Skin epidermis (tissue), 12 donors: ENCODE data around the gene SNCAIP.

Experiments used
- H3K27ac ChIP-seq, 21 experiments: fragments of 200-600 bp; sonication (generic) in 11 of 21; one replicate each; pipeline ENCODE4 v1.5.0; 2020; ENCODE audit warnings: mild to moderate bottlenecking in 3 of 21, inconsistent platforms in 2 of 21, moderate library complexity in 2 of 21
- H3K4me3 ChIP-seq, 7 experiments: fragments of 200-600 bp; sonication (generic) in 2 of 7; one replicate each; pipeline ENCODE4 v1.5.0; 2020; ENCODE audit warnings: inconsistent platforms in 2 of 7, mild to moderate bottlenecking in 2 of 7, moderate library complexity in 1 of 7

SNCAIP gene

DNA sequence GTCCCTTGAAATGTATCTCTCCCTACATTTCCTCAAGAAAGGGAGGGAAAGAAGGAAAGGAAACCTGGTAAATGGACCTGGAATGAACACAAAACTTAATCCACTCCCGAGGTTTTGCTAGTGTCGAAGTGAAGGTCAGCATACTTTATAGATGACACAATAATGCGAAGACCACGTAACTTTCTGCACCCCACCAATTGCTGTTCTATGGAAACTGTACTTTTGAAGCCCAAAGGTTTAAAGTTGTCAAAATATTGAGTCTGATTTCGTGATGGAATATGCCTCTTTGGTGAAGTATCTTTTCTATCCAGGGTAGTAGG lies 103.7 kb downstream of the SNCAIP start:
- H3K4me3 ChIP-seq, result no peak overlapping the region
- no peak overlapping the region for H3K27ac ChIP-seq

DNA sequence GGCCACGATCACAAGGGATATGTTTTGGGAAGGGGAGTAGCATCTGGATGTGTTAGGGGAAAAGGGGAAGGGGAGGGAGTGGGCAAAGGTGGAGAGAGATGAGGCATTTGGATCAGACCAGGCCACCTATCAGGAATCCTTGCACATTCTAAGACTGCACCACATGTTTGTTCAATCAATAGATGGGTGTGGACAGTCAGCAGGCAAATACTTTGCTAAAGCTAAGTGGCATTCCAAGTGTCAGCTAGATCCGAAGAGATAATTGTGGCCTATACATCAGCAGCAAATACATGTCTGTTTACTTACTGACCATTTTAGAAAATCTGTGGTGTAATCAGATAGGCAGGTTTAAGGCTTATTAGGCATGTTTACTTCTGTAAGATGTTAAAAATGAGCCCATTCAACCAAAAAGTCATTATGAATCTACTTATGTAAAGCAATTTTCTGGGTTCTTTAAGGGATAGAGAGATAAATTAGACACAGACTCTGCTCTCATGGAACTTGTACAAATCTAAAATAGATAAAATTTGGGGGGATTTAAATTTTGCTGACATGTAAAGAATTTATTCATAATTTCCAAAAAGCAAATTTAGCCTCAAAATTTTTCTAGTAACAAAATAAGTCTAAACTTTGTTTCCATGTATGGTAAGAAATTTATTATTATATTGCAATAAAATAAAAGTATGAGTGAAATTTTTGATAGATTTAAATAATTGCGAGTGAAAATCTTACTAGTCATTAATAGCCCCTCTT lies 107.3 kb downstream of the SNCAIP start:
- no peak overlapping the region for H3K27ac ChIP-seq
- no peak overlapping the region for H3K4me3 ChIP-seq

DNA sequence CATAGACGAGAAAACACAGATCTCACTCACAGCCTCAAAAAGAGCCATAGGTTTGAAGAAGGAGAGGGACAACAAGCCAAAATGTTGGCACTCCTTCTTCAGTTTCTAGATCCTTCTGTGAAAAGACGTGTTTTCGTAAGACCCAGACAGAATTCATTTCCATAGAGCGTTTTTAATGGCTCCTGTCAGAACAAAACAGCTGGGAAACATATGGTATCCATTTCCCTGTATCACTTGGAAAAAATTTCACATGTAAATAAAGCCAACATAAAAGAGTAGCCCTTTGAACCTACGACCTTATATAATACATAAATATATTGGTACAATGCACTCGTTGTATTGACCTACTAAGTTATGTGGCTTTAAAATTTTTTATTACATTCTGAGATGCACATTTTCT lies 108.1 kb downstream of the SNCAIP start:
- Histone ChIP-seq H3K27ac (no peak overlapping the region), H3K4me3 (no peak overlapping the region)

DNA sequence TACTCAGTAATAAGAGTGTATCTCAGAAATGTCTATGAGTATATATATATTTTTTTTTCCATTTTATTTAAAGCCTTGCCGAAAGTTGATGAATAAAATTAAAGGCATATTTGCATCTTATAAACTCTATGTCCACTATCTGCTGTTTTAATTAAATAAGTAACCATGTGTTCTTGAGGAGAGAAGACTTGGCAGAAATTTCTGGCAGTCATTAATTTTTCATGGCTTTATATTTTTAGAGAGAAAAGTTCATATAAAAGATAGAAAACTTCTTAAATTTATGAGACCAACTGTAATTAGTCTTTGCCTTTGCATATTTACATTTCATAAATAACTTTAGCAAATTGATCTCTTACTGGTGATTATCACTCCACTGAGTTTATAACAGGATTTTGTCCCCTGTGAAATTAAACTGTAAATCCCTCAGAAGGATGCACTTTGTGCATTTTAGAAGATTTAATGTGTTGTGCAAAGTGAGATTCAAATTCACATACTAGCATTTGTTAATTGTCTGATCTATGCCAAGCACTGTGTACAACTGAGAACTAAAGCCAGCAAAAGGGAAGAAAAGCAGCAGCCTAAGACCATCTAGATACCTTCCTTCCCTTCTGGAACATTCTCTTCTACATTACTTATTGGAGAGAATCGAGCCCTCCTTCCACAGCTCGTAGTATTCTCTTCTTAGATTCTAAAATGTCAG lies 108.7 kb downstream of the SNCAIP start:
- no peak overlapping the region for H3K4me3 ChIP-seq
- H3K27ac ChIP-seq, result no peak overlapping the region

DNA sequence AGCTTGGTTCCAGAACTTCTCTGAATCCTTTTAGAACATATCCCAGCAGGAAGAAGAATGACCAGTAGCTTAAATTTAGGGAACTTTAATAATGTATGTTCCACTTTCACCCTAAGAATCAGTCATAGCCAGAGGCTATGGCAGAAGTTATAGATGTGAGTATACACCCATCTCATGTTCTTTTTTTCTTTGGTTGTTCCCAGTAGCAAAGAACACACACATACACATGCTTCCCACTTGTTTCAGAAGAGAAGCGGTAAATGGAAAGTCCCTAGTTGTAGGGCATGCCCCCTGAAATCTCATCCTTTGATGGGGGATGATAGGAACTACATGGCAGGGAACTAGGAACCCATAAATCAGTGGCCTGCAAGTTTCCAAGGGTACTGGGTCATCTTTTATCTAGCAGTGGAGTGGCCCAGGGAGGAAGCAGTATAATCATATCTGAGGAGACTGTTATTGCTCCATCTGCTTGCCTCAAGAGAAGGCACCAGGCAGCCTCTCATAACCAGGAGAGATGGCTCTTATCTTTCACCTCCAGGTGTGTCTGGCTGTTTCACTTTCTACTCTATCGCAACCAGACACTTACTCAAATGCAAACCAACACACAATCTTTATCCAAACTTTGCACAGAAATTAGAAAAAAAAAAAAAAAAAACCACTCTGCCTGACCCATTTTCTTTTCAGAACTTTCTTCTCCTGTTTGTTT lies 109.5 kb downstream of the SNCAIP start:
- no peak overlapping the region for H3K27ac ChIP-seq
- H3K4me3 ChIP-seq, result no peak overlapping the region

DNA sequence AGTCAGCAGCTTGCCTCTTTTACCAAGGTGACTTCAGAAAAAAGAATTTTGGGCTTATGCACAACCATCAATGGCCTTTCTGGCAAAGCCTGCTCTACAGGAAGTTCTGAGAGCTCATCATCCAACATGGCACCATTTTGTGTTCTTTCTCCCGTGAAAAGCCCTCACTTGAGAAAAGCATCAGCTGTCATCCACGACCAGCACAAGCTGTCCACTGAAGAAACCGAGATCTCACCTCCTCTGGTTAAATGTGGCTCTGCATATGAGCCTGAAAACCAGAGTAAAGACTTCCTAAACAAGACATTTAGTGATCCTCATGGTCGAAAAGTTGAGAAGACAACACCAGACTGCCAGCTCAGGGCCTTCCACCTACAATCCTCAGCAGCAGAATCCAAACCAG lies 111.2 kb downstream of the SNCAIP start:
- H3K27ac ChIP-seq, result no peak overlapping the region
- no peak overlapping the region for H3K4me3 ChIP-seq

DNA sequence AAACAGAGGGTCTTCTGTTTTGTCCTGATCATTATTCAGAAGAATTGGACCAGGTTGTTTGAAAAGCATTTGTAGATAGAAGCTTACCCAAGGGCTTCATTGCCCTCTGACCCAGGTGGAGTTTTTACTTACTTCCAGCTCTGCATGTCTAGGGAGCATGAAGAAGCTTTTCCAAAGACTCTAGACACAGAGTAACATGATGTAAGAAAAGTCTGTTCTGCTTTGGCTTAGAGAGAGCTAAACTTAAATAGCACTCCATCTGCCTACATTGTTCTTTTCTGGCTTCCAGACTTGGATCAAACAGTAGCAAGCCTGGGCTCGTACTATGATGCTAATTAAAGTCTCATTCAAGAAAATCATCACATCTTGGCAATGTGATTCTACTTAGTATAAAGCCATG lies 112.1 kb downstream of the SNCAIP start:
- Histone ChIP-seq H3K4me3 (no peak overlapping the region), H3K27ac (no peak overlapping the region)

DNA sequence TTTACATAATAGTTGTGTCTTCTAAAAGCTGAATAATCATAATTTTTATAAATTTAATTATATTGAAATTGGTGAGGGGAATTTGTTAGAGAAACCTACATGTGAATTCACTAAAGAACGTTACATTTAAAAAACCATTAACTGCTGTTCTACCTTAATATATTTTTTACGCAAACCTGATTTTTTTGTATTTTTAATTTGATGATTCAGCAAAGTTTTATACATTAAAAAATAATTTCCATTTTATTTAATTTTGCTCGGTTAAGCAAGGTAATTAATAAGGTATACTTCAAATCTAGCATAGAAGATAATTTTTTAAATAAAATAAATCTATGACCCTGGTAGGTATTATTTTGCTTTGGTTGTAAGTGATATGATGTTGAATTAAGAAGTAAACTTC lies 114.3 kb downstream of the SNCAIP start:
- no peak overlapping the region for H3K4me3 ChIP-seq
- H3K27ac ChIP-seq, result no peak overlapping the region

DNA sequence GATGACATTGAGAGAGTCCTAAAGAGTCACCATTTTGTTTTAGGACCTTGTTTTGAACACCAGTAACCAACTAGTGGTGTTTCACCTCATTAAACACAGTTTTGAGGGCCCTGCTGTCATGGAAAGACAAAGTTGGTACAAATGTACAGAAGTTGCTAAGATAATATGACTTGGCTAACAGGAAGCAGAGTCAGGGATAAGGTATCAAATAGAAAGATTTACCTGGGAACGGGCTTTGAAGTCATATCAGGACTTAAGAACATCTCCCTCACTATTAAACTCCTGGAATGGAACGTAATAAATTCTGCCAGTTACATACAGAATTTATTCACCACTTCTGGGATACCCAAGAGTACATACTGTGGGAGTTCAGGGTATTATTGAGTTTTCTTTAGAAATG lies 115.6 kb downstream of the SNCAIP start:
- Histone ChIP-seq H3K27ac (no peak overlapping the region), H3K4me3 (no peak overlapping the region)

DNA sequence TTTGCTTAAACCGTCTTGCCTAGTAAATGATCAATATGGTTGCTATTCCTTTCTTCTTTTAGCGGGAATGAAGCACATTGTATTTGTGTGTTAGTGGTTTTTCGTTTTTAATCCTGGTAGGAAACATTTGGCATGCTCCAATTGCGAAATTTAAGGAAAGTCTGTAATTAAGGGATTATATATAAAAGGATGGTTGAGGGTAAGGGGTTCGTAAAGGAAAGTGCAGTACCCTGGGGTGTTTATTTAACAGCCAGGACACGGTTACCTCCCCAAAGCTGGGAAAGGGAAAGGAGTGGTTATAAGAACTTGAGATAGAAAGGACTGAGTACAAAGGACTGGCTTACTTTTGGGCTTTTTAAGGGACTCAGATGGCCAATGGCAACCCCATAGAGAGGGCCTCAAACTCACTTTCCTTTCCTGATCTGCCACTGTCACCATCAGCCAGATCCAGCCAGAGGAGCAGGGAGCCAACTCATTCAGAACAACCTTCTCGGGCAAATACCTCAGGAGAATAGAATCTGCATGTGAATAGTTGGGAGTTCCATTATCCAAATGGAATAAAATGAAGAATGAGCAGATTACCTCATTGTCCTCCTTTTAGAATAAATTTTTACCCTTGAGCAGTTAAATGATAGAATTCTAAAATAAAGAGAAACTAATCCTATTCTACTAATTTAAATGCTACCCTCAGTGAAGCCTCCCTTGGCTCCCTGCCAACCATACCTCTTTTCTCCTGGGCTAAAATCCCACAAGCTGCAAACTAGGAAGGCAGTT lies 117.7 kb downstream of the SNCAIP start:
- no peak overlapping the region for H3K27ac ChIP-seq
- no peak overlapping the region for H3K4me3 ChIP-seq

DNA sequence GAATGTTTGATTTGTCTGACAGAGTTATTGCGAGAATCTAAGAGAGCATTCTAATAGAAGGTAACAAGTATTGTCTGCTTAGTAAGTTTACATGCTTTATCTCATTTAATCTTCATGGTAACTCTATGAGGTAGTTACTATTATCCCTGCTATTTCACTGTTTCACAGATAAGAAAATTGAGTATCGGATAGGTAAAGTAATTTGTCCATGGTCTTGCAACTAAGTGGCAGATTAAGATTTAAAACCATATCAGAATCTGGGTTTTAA lies 118.2 kb downstream of the SNCAIP start:
- Histone ChIP-seq H3K4me3 (no peak overlapping the region), H3K27ac (no peak overlapping the region)

DNA sequence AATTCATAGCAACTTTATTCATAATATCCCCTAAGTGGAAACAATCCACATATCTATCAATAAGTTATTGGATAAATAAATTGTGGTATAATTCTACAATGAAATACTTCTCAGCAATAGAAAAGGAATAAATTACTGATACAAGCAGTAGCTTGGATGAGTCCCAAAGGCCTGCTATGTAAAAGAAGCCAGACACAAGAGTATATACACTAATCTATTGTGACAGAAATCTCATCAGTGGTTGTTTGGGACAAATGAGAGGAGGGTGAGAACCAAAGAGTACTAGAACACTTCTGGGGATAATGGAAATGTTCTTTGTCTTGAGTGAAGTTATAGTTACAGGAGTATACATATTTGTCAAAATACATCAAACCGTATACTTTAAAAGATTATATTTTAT lies 119.3 kb downstream of the SNCAIP start:
- no peak overlapping the region for H3K4me3 ChIP-seq
- H3K27ac ChIP-seq, result no peak overlapping the region

DNA sequence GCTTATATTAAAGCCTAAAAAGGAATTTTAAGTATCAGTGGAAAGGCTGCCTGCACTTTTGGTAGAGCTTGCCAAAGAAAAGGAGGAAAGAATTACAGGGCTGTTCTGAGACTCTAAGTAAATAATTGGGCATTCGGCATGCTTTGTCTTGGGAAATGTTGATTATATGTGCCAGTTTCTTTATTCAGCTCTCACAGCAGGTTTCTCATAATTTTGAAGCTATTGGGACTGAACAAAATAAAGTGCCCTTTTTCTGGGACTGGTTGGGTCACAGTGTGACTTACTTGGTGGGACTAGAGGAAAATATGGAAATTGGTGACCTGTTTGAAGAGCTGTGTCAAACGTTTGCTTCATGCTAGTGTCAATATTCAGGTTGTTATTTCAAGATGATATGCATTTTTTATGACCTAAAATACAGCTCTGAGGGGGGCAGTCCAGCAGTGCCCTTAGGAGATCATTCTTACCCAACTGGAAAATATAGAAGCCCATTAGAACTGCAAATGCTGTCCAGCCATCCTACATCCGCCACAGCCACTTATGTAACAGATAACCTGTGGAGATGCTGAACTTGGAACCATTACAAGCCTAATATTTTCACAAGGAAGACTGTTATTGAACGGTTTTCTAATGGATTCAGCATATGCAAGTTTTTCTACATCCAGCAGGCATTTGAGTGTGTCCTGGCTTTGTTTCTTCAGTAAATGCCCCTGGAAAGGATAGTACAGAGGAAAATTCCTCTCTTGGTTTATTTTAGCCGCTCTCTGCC lies 122.4 kb downstream of the SNCAIP start:
- Histone ChIP-seq H3K4me3 (no peak overlapping the region), H3K27ac (no peak overlapping the region)

DNA sequence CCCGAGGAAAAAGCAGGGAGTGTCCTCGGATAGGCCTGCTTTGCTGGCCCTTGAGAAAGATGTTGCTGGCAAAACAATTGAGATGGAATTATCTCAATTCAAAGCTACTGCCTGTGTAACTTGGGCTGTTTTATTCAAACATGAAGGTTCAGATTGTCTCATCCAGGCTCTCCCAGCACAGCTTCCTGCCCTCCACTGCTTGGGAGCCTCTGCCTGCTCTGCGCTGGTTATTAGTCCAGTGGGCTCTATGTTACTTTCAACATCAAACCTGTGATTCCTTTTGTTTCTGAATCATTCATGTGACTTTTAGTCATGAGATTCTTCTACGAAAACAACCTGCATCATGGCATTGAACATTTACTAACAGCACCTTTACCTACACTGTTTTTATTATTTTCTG lies 123.2 kb downstream of the SNCAIP start:
- H3K27ac ChIP-seq, result no peak overlapping the region
- H3K4me3 ChIP-seq, result no peak overlapping the region

DNA sequence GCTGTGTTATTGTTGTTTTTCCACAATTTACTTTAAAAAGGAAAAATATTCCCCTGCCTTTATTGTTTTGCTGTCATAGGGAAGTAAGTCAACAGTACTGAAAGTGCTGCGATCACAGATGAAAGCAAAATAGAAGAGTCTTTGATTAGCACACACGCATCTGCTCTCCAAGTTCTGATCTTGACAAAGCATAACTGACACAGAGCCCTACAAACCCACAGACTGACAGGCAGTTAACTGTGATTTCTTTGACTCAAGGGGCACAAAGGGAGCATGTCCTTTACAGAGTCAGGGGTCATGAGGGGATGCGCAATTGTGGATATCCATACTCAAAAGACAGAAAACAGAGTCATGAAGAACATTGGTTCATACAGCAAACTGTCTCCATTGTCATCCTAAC lies 123.7 kb downstream of the SNCAIP start:
- H3K27ac ChIP-seq, result no peak overlapping the region
- no peak overlapping the region for H3K4me3 ChIP-seq

DNA sequence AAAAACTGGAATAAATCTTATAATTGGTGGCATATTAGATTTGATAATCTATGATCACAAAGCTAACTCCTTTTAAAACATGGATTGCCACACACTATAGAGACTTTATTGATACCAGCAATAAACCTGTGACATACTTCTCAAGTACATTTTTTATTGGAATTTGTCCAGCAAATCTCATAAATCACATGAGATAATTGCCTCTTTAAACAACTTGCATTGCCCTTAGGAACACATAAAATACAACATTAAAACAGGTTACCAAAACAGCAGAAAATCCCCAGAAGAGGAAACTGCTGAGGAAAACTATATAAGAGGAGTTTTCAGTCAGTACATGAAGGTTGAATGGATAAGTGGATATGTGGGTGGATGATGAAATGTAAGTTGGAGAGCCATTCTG lies 124.6 kb downstream of the SNCAIP start:
- Histone ChIP-seq H3K27ac (no peak overlapping the region), H3K4me3 (no peak overlapping the region)

DNA sequence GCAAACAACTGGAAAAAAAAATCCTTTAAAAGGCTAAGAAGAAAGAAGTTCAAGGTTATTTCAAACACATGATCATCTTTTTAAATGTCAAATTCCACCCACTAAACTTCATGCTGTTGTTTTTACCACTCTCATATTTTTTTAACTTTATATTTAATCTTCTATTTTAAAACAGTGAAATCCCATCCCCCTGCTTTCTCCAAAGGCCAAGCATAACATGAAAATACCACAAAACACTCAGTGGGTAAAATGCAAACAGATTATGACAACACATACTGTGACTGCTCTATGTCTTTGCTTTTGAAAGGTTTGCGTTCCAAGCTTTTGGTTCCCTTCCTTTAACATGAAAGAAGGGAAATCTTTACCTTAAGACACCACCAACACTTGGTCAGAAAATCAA lies 127.6 kb downstream of the SNCAIP start:
- Histone ChIP-seq H3K4me3 (no peak overlapping the region), H3K27ac (no peak overlapping the region)

DNA sequence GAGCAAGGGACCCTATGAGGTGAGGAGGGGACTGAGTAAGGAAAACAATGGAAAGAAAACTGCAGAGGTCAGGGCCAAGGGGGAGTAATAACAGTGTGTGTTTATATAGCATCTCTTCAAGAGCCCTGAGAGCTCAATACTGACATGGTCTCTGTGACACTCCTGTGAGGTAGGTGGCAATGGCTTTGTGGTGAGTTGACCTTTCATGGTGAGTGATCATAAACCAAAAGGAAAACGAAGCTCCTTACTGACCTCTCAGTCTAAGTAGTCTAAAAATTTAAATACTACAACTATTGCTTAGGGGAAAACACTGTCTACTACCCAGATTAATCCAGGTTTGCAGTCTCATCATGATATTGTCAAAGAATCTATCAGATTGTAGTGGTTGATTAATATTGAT lies 130.9 kb downstream of the SNCAIP start:
- Histone ChIP-seq H3K4me3 (no peak overlapping the region), H3K27ac (no peak overlapping the region)

DNA sequence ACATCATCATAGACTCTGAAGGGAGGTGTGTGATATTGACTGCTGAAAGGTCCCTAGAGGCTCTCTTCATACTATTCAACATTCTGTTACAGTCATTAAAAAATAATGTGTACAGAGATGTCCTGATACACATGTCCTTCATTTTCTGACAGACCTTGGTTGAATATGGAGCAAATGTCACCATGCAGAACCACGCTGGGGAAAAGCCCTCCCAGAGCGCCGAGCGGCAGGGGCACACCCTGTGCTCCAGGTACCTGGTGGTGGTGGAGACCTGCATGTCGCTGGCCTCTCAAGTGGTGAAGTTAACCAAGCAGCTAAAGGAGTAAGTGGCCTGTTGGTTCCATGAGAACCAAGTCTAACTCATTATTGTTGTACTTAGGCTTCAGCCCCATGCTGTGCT lies 132.4 kb downstream of the SNCAIP start:
- no peak overlapping the region for H3K27ac ChIP-seq

DNA sequence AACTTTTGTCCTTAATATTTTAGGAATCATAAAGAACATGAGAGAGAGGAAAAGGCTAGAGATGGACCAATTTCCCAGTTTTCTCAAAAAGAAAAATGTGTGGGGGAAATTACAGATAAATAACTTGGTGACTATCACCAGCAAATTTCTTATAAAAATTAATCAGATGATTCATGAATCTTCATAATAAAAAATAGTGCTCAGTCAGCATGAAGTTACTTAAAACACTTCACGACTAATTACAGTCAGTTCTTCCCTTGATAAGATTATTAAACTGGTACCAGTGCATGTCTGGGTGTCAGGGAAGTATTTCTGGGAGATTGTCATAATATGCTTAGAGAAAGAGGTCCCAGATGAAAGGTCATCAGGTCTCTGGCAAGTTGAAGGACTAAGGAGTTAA lies 133.0 kb downstream of the SNCAIP start:
- Histone ChIP-seq H3K4me3 (no peak overlapping the region), H3K27ac (no peak overlapping the region)

More for the DNA sequence above, 132.4 kb downstream of the SNCAIP start:
- H3K4me3 ChIP-seq, result no peak overlapping the region
